ENCODE data around the gene FGF3. TPM values are rescaled to one million over a fixed set of nuclear protein-coding genes. Genes with fewer than 3 reads are reported as not detected.

FGF3 gene
- total RNA-seq, 1 donor from 2014 or later: not detected

GRCh38 chr11:69830086-69830485 lies 10.9 kb upstream of the FGF3 start:
- H3K9me3 Mint-ChIP-seq (ENCODE audit: low read depth): peaks cover 6% of the 10 kb centered on the region
- H3K4me3 Mint-ChIP-seq (ENCODE audit: unreplicated experiment): no peak overlapping the region
- peaks cover 26% of the 10 kb centered on the region for H3K27me3 Mint-ChIP-seq (ENCODE audit: low read depth)
- no peaks in the 10 kb centered on the region for H3K4me1 Mint-ChIP-seq (ENCODE audit: low read depth)
- no peak for TF ChIP-seq CTCF (IDR thresholded peaks at IDR 0.05)
- H3K27ac Mint-ChIP-seq (ENCODE audit: unreplicated experiment): no peak overlapping the region
- H3K36me3 Mint-ChIP-seq (ENCODE audit: low read depth): no peaks in the 10 kb centered on the region
- DNase-seq (ENCODE audit: low spot score): no peak

- DNase-seq (ENCODE audit: low spot score): no peak
- Mint-ChIP-seq H3K4me1 (ENCODE audit: low read depth) (no peaks in the 10 kb centered on the region), H3K27ac (ENCODE audit: unreplicated experiment) (no peak overlapping the region), H3K36me3 (ENCODE audit: low read depth) (no peaks in the 10 kb centered on the region), H3K4me3 (ENCODE audit: unreplicated experiment) (no peak overlapping the region), H3K9me3 (ENCODE audit: low read depth) (peaks cover 6% of the 10 kb centered on the region), H3K27me3 (ENCODE audit: low read depth) (peaks cover 33% of the 10 kb centered on the region)
- TF ChIP-seq CTCF (IDR thresholded peaks at IDR 0.05): no peak
Measured at GRCh38 chr11:69828971-69829344, 9.7 kb upstream of the FGF3 start.

- Mint-ChIP-seq H3K27ac (ENCODE audit: unreplicated experiment) (no peak overlapping the region), H3K36me3 (ENCODE audit: low read depth) (no peaks in the 10 kb centered on the region), H3K9me3 (ENCODE audit: low read depth) (peaks cover 6% of the 10 kb centered on the region), H3K27me3 (ENCODE audit: low read depth) (peaks cover 34% of the 10 kb centered on the region), H3K4me1 (ENCODE audit: low read depth) (no peaks in the 10 kb centered on the region), H3K4me3 (ENCODE audit: unreplicated experiment) (no peak overlapping the region)
- no peak for TF ChIP-seq CTCF (IDR thresholded peaks at IDR 0.05)
- peak; percentile 40 for DNase-seq (ENCODE audit: low spot score)
Measured at GRCh38 chr11:69828276-69828970, 9.2 kb upstream of the FGF3 start.

GRCh38 chr11:69826773-69827172 lies 7.6 kb upstream of the FGF3 start:
- Mint-ChIP-seq H3K4me3 (ENCODE audit: unreplicated experiment) (no peak overlapping the region), H3K9me3 (ENCODE audit: low read depth) (peaks cover 6% of the 10 kb centered on the region), H3K27ac (ENCODE audit: unreplicated experiment) (no peak overlapping the region), H3K4me1 (ENCODE audit: low read depth) (no peaks in the 10 kb centered on the region), H3K27me3 (ENCODE audit: low read depth) (peaks cover 39% of the 10 kb centered on the region), H3K36me3 (ENCODE audit: low read depth) (no peaks in the 10 kb centered on the region)
- peak; percentile 34 for DNase-seq (ENCODE audit: low spot score)
- no peak for TF ChIP-seq CTCF (IDR thresholded peaks at IDR 0.05)

GRCh38 chr11:69825941-69826340 lies 6.7 kb upstream of the FGF3 start:
- Mint-ChIP-seq H3K9me3 (ENCODE audit: low read depth) (peaks cover 6% of the 10 kb centered on the region), H3K36me3 (ENCODE audit: low read depth) (no peaks in the 10 kb centered on the region), H3K27me3 (ENCODE audit: low read depth) (peaks cover 41% of the 10 kb centered on the region), H3K4me1 (ENCODE audit: low read depth) (no peaks in the 10 kb centered on the region), H3K27ac (ENCODE audit: unreplicated experiment) (no peak overlapping the region), H3K4me3 (ENCODE audit: unreplicated experiment) (no peak overlapping the region)
- no peak for TF ChIP-seq CTCF (IDR thresholded peaks at IDR 0.05)
- peak; percentile 68 for DNase-seq (ENCODE audit: low spot score)
